ENCODE data around the gene NEU4. TPM values are rescaled to one million over a fixed set of nuclear protein-coding genes. Genes with fewer than 3 reads are reported as not detected.
"Not testable (repeated sequence)": the region's sequence is repeated elsewhere in the genome, so short reads cannot be mapped to it uniquely, and the experiment has no call there.

The NEU4 gene
- total RNA-seq, 1 donor from 2014 or later = 0.49 TPM

DNA sequence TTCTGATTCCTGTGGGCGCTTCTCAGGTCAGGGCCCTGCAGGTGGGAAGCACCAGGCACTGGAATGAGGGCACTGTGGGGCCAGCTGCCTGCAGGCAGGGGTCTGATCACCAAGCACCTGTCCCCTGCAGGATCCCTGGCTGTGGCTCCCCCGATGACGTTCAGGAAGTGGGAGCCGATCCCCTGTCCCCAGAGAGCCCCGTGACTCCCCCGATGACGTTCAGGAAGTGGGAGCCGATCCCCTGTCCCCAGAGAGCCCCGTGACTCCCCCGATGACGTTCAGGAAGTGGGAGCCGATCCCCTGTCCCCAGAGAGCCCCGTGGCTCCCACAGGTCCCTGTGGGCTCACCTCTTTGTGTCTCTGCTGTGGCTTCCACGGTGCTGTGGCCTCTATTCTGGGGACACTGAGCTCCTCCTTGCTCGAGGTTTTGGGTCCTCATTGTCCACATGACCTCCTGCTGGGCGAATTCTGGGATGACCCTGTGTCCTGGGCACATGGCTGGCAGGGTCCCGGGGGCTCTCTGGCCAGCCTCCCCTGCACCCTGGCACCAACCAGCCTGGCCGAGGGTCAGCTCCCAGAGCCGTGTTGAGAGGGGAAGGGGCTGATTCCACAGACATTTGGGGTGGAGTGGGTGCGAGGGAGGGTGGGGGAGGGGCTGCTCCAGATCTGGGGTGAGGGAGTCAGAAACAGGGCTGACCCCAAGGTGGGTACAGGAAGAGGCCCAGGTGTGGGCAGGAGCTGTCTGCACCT, 4.8 kb downstream of the NEU4 start:
- no peak for DNase-seq (ENCODE audit: low spot score)

DNA sequence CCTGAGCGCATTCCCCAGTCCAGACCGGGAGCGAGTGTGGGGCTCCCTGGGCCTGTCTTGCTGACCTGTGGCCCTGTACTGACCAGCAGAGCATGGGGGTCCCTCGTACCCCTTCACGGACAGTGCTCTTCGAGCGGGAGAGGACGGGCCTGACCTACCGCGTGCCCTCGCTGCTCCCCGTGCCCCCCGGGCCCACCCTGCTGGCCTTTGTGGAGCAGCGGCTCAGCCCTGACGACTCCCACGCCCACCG, 5.3 kb downstream of the NEU4 start:
- no peak for DNase-seq (ENCODE audit: low spot score)

DNA sequence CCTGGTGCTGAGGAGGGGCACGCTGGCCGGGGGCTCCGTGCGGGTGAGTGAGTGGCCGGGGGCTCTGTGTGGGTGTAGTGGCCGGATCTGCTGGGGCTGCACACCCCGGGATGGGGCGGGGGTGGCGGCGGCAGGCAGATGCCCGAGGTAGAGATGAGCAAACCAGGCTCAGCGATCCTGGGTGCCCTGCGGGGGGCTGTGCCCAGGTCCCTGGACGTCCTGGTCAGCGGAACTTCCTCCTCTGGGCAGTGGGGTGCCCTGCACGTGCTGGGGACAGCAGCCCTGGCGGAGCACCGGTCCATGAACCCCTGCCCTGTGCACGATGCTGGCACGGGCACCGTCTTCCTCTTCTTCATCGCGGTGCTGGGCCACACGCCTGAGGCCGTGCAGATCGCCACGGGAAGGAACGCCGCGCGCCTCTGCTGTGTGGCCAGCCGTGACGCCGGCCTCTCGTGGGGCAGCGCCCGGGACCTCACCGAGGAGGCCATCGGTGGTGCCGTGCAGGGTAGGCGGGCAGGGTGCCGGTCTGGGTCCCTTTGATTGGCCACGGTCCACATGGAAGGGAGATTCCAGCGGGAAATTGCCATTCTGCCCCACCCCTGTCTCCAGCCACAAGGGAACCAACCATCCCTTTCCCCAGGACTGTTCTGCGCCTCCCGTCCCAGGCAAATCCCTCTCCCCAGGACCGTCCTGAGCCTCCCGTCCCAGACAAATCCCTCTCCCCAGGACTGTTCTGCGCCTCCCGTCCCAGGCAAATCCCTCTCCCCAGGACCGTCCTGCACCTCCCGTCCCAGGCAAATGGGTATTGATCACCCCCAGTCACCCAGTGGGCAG, 5.9 kb downstream of the NEU4 start:
- peak; percentile 37 for DNase-seq (ENCODE audit: low spot score)

DNA sequence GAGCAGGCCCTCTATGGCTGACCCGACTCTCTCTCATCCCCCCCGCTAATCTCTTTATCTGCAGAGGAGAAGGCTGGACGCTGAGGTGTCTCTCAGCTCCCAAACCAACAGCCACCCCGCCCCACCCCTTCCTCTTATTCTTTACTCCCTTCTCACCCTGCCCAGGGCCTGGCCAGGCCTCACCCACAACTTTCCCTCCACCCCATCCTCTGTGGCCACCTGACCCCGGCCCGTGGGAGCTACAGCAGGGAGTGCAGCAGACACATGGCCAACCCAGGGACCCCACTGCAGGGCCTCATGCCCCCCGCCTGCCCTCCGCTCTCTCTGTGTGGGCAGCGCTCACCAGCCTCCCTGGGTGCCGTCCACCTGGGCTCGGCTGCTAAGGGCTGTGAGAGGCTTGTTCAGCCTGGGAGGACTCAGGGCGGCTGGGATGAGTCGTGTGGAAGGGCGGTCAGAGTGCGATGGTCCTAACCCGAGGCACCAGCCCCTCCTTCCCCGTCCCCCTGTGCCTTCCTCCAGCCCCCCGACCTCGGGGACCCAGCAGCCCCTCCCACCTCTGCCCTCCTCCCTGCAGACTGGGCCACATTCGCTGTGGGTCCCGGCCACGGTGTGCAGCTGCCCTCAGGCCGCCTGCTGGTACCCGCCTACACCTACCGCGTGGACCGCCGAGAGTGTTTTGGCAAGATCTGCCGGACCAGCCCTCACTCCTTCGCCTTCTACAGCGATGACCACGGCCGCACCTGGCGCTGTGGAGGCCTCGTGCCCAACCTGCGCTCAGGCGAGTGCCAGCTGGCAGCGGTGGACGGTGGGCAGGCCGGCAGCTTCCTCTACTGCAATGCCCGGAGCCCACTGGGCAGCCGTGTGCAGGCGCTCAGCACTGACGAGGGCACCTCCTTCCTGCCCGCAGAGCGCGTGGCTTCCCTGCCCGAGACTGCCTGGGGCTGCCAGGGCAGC, 6.8 kb downstream of the NEU4 start:
- peak; percentile 39 for DNase-seq (ENCODE audit: low spot score)

DNA sequence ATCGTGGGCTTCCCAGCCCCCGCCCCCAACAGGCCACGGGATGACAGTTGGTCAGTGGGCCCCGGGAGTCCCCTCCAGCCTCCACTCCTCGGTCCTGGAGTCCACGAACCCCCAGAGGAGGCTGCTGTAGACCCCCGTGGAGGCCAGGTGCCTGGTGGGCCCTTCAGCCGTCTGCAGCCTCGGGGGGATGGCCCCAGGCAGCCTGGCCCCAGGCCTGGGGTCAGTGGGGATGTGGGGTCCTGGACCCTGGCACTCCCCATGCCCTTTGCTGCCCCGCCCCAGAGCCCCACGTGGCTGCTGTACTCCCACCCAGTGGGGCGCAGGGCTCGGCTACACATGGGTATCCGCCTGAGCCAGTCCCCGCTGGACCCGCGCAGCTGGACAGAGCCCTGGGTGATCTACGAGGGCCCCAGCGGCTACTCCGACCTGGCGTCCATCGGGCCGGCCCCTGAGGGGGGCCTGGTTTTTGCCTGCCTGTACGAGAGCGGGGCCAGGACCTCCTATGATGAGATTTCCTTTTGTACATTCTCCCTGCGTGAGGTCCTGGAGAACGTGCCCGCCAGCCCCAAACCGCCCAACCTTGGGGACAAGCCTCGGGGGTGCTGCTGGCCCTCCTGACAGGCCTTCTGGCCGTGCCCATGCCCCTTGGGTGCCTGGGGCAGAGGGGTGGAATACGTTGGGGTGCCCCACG, 7.6 kb downstream of the NEU4 start:
- DNase-seq (ENCODE audit: low spot score) = peak; percentile 41

DNA sequence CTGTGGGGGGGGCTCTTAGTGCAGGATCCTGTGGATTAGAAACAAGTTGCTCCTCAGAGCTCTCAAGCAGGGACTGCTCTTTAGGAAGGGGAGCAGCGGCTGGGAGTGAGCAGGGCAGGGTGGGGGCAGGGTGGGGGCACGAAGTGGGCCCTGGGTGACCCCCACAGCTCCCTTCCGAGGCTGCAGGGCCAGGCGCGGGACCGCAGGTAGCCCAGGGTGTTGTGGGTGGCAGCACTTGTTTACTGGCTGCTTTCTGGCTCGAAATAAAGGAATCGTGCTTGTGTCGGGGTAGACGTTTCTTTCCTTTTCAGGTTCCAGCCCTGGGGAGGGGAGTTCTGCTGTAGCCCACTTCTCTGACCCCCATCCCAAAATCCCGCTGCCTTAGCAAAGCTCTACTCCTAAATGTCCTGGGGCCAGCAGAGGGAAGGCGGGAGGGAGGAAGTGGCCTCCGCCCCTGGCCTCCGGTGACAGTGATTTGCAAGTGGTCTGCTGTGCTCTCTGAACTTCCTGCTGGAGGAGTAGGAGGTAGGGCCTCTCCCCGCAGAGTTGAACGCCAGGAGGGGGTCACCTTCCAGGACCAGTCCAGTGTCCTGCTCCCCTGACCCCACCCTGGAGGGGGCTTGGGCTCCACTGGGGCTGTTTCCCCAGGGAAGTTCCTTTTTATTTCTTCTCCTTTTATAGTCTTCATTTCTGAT, 8.3 kb downstream of the NEU4 start:
- DNase-seq (ENCODE audit: low spot score) = peak; percentile 41

DNA sequence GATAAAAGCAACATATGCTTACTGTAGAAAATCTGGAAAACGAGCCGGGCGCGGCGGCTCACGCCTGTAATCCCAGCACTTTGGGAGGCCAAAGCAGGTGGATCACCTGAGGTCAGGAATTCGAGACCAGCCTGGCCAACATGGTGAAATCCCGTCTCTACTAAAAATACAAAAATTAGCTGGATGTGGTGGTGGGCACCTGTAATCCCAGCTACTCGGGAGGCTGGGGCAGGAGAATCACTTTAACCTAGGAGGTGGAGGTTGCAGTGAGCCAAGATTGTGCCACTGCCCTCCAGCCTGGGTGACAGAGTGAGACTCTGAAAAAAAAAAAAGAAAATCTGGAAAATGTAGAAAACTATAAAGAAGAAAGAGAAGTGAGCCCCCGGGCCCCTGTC, 8.8 kb downstream of the NEU4 start:
- not testable (repeated sequence) for DNase-seq (ENCODE audit: low spot score)

DNA sequence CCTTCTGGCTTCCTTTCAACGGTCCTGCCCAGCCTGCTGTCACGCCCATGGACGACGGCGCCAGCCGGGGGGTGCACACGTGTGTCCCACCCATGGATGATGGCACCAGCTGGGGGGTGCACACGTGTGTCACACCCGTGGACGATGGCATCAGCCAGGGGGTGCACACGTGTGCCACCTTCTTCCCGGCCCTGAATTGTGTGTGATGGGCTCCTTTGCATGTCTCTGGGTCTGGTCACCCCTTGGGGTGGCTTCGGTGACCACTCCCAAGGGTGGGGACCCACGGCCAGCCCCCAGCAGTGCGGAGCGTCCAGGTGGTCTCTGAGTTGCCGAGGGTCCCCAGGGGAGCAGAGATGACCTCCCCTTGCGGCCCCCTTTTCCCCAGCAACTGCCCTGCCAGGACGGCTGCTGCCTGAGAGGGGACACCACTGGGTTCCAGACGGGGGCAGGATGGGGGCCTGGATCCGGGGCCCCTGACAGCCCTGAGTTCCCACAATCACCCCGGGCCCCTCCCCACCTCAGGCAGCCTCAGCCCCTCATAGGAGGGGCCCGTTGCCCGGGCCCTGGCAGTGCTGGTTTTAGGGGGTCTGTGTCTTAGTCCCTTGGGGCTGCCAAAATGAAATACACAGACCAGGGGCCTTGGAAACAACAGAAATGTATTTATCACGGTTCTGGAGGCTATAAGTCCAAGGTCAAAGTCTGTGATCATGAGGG, 9.4 kb downstream of the NEU4 start:
- peak; percentile 37 for DNase-seq (ENCODE audit: low spot score)

DNA sequence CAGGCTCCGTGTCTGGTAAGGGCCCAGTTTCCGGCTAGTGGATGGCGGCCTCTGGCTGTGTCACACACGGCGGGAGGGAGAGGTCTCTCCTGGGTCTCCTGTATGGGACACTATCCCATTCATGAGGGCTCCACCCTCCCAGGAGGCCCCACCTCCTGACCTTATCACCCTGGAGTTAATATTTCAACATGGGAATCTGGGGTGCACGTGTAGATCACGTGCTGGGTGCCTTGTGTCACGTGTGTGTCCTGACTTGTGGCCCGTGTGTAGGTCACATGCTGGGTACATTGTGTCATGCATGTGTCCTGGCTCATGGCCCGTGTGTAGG, 9.9 kb downstream of the NEU4 start:
- peak; percentile 31 for DNase-seq (ENCODE audit: low spot score)

DNA sequence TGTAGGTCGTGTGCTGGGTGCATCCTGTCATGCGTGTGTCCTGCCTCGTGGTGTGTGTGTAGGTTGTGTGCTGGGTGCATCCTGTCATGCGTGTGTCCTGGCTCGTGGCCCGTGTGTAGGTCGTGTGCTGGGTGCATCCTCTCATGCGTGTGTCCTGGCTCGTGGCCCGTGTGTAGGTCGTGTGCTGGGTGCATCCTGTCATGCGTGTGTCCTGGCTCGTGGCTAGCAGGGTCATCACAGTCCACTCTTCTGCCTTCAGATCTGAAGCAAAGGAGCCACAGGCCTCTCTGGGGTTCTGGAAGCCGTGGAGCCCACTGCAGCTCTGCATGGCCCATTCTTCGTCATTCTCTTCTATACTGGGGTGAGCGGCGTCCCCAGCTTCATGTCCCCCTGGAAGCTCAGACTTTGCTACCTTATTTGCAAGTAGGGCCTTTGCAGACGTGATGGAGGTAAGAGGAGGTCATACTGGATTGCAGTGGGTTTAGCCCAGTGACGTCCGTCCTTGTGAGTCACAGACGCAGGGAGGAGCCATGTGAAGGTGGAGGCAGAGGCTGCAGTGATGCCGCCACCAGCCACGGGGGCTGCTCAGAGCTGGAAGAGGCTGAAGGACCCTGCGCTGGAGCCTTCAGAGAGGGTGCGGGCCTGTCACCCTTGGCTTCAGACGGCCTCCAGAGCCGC, 11.1 kb downstream of the NEU4 start:
- peak; percentile 29 for DNase-seq (ENCODE audit: low spot score)

DNA sequence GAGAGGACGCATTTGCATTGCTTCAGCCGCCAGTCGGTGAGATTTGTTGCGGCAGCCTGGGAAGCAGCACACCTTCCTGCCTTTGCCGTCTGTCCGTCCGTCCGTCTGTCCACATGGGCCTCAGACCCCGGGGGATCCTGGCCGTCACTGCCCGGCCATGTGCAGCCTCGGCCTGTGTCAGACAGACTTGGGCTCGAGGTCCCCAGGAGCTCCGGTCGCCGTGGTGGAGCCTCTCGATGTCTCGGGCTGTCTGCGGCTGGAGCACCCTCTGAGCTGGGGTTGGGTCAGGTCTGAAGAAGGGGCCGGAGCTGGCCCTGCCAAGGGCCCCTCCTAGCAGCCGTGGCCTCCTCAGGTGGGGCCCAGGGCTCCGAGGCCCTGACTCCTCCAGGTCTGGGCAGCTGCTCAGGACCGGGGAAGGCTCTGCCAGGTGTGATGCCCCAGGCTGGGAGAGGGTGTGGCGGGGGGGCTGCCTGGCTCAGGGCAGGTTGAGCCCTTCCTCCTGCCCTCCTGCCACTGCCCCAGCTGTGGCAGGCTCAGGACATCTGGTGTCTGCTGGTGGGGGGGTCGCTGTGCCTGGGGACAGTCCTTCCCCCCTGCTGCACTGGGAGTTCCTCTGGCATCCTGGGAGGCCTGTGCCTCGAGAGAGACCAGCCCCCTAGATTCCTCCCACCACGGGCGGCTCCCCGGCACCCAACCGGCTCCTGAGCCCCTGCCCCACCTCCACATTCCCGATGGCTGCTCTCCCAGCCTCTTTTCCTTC, 11.8 kb downstream of the NEU4 start:
- peak; percentile 36 for DNase-seq (ENCODE audit: low spot score)

DNA sequence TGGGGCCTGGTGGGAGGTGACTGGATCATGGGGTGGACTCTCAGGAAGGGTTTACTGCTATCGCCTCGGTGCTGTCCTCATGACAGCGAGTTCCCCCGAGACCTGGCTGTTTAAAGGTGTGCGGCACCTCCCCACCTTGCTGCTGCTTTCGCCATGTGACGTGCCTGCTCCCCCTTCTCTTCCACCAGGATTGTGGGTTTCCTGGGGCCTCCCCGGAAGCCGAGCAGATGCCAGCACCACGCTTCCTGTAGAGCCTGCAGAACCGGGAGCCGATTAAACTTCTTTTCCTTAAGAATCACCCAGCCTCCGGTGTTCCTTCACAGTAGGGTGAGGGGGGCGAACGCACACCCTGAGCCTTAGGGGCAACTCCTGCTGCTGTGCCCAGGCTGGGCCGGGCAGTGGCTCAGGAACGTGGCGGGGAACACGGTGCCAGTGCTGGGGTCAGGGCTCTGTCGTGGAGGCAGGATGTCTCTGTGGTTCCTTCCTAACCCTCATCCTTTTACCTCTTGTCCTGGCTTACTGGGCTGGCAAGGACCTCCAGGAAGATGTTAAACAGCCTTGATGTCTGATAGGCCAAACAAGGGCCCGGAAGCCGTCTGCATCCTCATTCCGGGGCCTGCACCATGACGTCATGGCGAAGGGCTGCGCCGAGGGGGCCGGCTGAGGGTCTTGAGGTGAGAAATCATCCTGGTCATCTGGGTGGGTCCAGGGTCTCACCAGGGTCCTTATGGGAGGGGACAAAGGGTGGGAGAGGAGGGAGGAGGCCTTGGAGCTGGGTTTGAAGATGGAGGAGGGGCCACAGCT, 12.7 kb downstream of the NEU4 start:
- DNase-seq (ENCODE audit: low spot score) = peak; percentile 40

DNA sequence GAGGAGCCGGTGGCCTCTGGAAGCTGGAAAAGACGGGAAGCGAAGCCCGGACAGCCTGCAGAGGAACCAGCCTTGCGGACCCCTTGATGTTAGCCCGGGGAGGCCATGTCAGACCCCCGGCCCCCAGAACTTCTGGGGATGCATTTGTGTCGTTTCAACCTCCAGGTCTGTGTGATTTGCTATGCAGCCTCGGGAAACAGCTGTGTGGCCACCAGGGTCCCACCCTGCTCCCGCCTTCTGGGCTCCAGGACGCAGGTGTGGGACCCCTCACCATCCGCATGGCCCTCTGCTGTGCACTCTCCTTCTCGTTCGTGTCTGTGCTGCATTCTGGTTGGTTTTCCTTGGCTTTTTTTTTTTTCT, 13.3 kb downstream of the NEU4 start:
- no peak for DNase-seq (ENCODE audit: low spot score)

DNA sequence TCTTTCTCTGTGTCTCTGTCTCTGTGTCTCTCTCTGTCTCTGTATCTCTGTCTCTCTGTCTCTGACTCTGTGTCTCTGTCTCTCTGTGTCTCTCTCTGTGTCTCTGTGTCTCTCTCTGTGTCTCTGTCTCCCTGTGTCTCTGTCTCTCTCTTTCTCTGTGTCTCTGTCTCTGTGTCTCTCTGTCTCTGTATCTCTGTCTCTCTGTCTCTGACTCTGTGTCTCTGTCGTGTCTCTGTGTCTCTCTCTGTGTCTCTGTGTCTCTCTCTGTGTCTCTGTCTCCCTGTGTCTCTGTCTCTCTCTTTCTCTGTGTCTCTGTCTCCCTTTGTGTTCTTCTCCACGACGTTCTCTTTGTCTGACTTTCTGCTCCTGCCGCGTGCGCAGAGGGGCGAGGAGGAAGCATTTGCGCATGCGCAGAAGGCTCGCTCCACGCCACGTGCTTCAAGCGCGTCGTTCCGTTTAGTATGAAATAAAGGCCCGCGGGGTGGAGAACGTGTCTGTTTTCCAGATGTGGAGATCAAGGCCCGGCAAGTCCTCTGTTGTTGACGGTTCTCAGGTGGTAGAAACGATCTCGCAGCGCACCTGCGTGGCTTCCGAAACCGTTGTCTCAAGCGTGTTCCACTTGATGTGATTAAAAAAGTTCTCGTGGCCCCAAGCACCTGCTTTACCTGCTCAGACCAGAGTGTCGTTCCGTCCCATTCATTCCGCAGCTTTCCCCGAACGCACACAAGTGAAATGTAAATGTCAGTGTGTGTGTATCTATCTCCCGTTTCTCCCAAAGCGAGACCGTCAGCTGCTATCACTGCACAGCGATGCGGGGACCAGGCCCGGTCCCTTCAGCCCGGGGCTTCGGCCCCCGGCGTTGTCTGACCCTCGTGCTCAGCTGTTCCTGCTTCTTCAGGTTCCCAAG, 14.8 kb downstream of the NEU4 start:
- peak; percentile 32 for DNase-seq (ENCODE audit: low spot score)

DNA sequence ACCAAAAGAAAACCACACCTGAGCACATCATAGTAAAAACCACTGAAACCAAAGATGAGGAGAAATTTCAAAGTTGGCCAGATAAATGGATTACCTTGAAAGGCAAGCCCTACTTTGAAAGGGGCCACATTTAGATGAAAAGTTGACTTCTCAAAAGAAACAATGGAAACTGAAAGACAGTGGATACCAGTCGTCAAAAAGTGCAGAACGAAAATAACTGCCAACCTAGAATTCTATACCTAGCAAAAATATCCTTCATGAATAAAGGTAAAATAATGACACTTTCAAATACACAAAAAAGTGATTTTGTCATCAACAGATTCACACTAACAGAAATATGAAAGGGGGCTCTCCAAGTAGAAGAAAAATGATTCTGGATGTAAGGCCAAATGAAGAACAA, 18.4 kb downstream of the NEU4 start:
- DNase-seq (ENCODE audit: low spot score) = no peak

DNA sequence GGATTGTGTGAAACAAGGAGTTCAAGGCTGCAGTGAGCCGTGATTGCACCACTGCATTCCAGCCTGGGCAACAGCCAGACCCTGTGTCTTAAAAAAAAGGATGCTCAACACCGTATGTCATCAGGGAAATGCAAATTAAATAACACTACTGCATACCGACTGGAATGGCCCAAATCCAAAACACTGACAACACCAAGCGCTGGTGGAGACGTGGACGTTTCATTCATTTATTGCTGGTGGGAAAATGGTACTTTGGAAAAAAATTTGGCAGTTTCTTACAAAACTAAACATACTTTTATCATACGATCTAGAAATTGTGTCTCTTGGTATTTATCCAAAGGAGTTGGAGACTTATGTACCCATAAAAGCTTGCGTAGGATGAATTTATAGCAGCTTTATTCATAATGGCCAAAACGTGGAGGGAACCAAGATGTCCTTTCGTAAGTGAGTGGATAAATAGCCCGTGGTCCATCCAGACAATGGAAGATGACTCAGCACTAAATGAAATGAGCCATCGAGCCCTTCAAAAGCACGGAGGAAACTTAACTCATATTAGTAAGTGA, 24.2 kb downstream of the NEU4 start:
- peak; percentile 58 for DNase-seq (ENCODE audit: low spot score)
